Measurements from ENCODE around the gene TNNC1.

The TNNC1 gene

DNA sequence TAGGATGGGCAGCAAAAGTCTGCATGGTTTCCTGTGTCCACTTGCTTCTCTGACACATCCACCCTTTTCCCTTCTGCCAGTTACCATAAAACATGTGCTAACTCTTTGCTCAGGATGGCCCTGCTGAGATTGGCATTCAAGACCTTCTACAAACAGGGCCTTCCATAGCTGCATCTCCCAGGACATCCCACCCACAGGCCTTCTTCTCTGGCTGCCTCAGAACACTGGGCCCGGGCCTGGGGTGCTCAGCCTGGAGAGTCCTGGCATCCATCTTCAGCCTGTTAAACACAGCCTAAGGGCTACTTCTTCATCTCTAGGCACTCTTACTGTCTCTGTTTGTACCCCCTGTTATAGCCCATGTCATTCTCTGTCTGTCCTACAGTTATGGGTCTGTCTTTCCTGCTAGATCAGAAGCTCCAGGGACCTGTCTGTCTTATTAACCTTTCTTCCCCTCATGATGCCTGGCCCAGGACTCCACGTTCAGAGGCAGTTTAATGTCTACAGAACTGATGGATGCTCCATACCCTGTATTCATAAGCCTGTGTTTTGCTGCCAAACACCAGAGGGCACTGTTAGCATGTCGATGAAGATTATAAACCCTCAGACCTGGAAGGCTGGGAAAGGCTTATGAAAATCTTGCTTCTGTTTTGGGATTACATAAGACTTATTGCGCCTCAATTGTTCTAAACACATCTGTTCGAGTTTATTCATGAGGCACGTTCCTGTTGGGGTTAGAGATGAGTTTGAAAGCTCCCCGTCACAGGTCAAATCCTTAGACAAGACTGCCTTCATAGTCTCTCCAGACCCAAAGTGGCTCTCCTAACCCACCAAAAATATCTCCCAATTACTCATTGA, 25.5 kb downstream of the TNNC1 start:
- DNase-seq, result peak in 1 of 2 experiments; percentile 38

DNA sequence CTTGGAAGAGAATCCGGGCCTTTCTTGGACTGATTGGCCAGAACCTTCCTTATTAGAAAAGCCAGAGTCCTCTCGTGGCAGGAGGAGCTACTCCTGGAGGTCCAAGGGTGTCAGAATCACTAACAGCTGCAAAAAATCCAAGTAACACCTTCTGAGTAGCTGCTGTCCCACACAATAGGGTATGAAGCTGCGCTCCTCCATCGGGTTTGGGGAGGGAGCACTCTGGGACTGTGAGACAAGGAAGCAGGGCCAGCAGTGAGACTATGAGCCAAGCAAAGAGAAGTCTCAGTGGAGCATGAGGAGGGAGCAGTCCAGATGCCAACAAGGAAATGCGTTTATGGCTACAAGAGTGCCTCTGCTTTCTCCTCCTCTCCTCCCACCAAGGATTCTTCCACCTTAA, 30.7 kb downstream of the TNNC1 start:
- no peak for DNase-seq

DNA sequence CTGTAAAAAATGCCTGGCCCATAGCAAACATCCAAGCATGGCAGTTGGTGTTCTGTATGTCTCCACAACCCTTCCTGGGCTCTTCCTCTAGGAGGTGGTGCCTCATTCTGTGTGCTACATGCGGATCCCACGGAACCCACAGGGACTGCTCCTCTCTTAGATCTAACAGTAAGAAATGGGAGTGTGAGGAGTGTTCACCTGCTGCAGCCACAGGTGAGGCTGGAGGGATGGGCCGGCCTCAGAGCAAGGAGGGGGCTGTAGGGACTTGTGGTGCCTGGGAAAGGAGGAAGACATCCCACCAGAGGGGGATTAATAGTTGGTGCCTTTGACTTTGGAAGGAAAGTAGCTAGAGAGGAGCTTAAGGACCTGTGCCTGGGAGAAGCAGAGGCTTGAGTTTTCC, 31.2 kb downstream of the TNNC1 start:
- no peak for DNase-seq

DNA sequence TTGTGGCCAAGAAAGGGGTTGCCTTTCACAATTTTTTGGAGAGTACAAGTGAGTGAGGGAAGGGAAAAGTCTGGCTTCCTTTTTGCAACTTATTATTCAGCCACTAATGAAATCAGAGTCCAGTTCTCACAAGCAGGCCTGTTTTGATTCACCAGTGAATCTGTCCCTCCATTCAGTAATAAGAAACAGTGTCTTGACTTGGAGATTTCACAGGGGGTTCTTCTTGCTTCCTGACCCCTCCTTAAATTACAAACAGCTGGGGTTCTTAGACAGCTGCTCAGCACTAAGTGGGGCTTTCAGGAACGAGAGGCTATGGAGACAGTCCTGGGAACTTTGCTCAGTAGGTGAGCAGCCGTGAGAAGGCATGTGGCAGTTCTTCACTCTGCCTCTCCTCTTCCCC, 33.5 kb downstream of the TNNC1 start:
- DNase-seq, result no peak

DNA sequence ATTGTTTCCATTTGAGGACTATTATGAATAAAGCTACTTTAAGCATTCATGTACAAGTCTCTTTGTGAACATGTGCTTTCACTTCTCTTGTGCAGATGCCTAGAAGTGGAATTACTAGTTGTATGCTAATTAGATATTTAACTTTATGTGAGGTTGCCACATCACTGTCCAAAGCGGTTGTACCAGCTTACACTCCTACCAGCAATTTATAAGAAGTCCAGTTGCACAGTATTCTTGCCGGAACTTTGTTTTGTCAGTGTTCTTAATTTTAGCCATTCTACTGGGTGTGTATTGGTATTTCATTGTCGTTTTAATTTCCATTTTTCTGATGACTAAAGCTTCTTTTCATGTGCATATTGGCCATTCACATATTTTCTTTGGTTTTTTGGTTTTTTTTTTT, 38.0 kb downstream of the TNNC1 start:
- DNase-seq, result no peak

DNA sequence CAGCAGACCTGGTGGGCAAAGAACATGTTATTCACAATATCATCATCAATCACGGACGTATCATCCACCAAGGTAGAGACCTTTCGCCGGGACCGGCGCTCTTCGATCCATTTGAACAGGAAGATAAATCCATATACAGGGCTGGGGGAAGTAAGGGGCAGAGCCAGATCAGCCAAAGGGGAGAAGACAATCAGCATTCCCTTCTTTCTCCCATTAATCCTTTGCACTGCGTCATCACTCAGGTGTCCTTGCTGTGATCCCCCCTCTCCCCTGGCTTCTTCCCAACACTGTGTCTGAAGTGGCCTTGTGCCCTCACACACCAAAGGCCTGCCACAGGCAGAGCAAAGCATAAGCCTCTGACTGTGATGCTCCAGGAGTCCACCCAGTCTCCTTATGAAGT, 45.4 kb downstream of the TNNC1 start:
- DNase-seq, result no peak

DNA sequence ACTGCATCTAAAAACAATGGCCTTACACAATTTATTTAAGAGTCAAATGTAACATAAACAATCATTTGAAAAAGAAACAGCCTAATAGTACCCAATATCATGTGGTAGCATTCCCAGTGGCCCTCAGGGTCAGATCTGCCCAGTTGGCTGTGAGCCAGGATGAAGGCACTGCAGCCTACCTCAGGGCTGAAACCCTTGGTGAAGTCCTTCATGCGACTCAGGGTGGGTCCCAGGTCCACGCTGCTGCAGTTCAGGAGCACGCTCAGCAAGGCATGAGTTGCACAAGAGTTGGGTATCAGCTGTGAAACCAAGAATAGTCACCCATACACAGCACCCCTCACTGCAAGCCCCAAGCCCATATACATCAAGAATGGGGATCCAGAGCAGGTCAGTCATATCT, 46.1 kb downstream of the TNNC1 start:
- no peak for DNase-seq

DNA sequence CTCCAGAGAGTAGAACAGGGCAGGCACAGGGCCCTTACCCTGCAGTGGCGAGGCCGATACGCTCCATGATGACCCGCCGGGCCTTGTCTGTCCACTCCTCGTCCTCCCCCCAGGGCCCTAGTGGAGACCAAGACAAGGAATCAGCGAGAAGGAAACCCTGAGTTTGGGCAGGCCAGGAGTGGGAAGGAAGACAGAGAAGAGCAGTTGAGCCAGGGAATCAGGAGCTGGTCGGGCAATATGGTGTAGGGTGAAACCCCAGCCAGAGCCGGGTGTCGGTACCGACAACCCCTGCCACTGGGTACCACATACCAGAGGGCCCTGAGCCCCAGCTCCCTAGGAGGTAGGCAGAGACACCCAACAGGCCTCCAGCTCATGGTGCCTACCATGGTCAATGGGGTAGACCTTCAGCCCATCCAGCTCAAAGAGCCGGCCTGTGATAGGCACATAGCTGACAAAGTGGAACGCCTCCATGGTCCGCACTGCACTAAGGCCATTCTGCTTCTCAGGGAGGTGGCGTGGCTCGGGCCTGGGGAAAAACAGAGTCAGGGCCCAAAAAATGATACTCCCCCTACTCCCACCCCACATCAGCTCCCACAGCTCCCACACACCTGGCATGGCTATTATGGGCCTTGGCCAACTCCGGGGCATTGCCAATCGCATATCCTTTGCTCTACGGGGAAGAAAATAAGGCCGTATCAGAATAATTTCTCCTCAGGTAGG, 46.9 kb downstream of the TNNC1 start:
- DNase-seq, result no peak

DNA sequence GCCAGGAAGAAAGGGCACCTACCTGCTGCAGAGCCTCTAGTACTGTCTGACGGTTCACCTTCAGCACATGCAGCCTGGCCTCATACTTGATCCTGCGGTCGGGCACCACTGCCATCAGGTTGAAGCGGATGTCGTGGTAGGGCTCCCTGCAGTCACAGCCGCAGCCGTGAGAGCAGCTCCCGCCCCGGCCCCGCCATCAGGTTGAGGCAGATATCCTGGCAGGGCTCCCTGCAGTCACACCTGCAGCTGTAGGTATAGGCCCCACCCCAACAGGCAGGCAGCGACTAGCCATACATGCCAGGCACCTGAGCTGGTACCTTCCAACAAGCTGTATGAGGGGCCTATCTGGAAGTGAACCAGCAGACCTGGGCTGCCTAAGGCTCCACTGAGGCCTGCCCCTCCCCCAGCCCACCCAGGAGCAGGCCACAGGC, 47.6 kb downstream of the TNNC1 start:
- no peak for DNase-seq

DNA sequence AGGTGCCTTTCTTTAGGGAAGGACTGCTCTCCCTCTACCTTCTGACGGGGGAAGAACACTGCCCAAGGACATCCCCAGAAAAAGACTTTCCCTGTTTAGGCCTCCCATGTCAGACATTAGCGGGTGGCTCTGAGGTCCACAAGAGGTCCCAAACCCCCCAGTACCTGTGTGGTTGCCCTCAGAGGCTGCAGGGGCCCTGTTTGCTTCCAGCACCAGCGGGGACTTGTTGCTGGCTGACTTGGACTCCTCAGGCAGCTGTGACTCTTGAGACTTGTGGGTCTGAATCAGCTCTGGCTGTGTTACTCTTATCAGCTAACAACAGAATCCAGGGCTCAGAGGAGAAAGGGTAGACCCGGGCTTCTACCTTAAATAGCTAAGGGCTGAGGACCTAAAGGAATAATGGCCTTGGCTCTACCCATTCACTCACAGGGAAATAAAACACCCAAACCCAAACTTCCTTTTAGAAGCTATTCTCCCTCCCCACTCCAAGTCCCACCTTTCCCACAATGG, 48.2 kb downstream of the TNNC1 start:
- no peak for DNase-seq

DNA sequence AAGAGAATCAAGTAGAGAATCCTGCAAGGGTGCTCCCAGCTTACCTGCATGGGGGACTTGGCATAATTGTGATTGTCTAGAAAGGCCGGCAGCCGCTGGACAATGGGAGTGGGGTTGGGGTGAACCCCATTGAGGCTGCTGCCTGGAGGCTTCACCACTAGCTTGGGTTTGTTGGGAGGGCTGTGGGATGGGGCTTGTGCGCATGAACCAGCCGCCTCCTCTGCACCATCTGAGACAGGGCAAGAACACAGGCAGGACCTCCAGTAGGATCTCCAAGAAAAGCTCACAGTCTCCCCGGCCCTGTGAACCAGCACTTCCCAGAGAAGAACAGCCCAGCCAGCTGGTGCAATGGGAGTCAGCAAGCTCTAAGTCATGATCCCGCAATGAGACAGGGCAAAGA, 48.8 kb downstream of the TNNC1 start:
- no peak for DNase-seq

DNA sequence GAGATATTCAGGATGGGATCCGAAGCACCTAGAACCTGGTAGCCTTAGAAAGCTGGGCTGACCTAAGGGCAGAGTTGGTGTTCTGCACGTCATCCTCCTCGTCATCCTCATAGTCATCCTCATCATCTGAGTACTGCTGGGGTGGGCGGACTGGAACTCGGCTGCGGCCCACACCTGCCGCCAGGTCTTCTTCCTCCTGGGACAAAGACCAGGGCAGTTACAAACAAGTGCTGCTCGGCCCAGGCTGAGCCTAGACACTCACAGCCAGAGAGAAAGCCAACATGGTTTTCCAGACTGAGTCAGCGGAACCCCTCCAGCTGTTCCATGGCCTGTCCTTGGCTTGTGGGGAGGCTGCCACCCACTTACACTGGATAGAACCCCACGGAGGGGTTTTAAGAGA, 49.5 kb downstream of the TNNC1 start:
- DNase-seq, result no peak

DNA sequence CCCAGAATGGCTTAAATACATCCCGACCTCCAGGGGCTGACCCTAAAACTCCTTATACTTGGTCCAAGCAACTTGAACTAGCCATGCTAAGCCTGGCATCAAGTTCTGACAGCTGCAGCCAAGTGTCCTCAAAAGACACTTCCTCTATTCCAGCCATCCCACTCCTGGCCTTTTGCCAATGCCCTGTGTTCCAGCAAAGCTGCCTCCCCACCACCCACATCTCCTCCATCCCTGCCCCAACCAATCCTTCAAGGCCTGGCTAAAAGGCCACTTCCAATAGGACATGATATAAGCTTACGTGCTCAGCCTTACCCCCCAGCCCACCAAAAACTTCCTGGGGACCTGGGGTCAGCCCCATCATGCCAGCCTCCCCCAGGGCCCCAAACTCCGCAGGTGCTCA, 49.9 kb downstream of the TNNC1 start:
- DNase-seq, result no peak

DNA sequence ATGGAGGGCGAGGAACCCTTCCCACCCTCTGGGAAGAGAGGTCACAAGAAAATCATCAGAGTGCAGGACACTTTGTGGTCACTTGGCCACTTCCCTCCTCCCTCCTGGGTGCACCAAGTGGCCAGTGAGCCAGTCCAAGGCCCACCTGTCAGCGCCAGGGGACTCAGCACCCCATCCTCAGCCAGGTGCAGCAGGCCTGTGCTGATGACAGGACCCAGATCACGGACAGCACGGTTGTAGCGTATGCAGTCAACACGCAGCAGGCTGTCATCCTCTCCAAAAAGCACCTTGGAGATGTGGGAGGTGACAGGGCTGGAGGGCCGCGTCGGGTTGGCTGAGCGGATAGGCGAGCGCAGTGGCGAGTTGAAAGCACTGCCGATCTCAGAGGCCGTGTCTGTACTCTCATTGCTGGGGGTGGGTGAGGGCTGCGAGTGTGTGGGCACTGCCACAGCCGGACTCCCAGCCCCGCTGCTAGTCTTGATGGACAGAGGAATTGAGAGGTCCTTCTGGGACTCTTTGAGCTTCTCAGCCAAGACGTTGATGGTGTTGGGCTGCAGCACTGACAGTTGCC, 50.5 kb downstream of the TNNC1 start:
- no peak for DNase-seq

DNA sequence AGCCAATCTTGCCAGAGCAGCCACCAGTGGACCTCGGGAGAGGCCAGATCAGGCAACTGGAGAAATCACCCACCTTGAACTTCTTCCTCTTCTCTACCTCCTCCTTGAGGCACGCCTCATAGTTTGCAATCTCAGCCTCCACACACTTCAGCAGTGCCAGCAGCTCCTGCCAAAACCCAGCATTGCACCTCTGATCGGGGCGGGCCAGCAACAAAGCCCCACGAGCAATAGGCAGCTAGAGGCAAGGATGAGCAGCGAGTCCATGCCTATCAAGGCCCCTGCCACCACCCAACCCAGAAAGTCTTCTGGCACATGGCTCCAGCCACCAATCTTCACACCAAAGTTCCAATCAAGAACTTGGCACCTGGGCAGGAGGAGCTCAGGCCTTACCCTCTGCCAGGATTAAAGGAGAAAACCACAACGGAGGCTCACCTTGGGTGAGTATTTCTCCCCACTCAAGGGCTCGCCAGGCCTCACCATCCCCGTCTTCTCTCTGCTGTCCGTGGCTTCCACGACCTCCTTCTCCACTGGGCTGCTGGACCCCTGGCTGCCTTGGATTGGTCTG, 51.1 kb downstream of the TNNC1 start:
- no peak for DNase-seq

DNA sequence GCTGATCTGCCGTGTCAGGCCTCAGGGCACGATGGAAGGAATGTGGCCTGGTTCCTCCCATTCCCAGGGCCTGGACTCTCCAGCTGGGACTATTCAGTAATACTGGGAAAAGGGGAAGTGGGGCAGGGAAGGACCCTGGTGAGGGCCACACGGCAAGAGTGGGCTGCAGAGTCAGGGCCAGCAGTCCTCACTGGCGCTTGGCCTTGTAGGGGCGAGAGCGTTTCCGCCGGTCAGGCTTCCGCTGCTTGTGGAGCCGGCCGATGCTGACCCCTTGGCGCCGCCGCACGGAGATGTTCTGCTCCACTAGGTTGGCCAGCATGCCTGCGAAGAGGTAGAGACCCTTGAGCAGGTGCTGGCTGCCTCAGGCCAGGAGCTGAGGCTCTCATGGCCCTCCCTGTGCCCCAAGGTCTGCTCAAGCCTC, 51.7 kb downstream of the TNNC1 start:
- DNase-seq, result no peak

DNA sequence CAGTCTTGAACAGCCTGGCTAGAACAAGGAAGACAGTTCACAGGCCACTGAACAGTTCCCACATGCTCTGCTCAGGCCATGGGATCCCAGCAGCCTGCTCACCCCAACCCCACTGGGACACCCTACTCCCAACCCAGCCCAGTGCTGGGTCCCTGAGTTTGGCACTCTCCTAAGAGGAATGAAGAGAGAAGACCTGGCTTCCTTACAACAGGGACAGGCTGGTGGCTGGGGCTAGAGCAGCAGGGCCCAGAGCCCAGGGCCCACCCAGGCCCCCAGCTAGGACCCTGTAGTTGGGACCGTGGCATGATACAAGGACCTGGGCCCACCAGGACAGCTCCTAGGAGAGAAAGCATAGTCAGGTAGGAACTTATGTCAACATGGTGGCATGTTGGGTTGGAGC, 52.3 kb downstream of the TNNC1 start:
- DNase-seq, result no peak
